ENCODE measurements around the gene ECE1. TPM values are rescaled to one million over a fixed set of nuclear protein-coding genes. Genes with fewer than 3 reads are reported as not detected.

Gene ECE1
- total and polyA plus RNA-seq, 2 of the 13 experiments (the other 11 are each of a cell fraction or from before 2014, with no cell fraction given), result 13.5 to 21.2 TPM

DNA sequence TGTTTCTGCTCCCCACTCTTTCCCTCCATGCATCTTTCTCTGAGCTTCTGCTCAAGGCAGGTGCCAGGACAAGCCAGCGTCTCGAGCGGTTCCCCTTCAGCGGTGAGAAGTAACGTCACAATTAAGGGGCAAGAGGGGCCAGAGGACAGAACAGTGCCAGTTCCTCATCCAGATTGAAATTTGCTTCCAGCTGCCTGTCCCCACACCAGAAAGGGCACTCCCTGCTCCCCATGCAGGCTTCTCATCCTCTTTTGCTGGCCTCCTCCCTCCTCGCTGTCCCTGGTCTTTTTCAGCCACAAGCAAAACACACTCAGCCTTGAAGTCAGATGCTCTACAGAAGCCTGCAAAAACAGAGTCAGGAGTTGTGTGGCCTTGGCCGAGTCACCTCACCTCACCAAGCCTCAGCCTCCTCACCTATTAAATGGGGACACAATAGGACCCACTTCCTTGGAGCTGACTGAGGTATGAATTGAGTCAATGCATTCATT lies 35.0 kb upstream of the ECE1 start (continued):
- TF ChIP-seq CCDC6 (CRISPR knock-in tag; IDR thresholded peaks at IDR 0.05), result no peak
- 0 out of 2 replicates have a peak, but pooled peaks have one; percentile 48 for TF ChIP-seq KDM1A (CRISPR knock-in tag; IDR thresholded peaks at IDR 0.05)
- TF ChIP-seq RCOR2 (CRISPR knock-in tag; IDR thresholded peaks at IDR 0.05), result peak; percentile 47; the same call in 1 of the 2 replicates
- TF ChIP-seq, protein P1, sequence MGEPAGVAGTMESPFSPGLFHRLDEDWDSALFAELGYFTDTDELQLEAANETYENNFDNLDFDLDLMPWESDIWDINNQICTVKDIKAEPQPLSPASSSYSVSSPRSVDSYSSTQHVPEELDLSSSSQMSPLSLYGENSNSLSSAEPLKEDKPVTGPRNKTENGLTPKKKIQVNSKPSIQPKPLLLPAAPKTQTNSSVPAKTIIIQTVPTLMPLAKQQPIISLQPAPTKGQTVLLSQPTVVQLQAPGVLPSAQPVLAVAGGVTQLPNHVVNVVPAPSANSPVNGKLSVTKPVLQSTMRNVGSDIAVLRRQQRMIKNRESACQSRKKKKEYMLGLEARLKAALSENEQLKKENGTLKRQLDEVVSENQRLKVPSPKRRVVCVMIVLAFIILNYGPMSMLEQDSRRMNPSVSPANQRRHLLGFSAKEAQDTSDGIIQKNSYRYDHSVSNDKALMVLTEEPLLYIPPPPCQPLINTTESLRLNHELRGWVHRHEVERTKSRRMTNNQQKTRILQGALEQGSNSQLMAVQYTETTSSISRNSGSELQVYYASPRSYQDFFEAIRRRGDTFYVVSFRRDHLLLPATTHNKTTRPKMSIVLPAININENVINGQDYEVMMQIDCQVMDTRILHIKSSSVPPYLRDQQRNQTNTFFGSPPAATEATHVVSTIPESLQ (CRISPR knock-in tag; conservative IDR thresholded peaks at IDR 0.05), result no peak
- TF ChIP-seq REXO4 (CRISPR knock-in tag; IDR thresholded peaks at IDR 0.05; ENCODE audit: borderline replicate concordance), result no peak
- TF ChIP-seq, protein P2, sequence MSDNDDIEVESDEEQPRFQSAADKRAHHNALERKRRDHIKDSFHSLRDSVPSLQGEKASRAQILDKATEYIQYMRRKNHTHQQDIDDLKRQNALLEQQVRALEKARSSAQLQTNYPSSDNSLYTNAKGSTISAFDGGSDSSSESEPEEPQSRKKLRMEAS (IDR thresholded peaks at IDR 0.05), result no peak
- TF ChIP-seq, protein P3, sequence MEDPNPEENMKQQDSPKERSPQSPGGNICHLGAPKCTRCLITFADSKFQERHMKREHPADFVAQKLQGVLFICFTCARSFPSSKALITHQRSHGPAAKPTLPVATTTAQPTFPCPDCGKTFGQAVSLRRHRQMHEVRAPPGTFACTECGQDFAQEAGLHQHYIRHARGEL (CRISPR knock-in tag; IDR thresholded peaks at IDR 0.05), result 0 out of 2 replicates have a peak, but pooled peaks have one; percentile 25
- no peak for TF ChIP-seq CREM (IDR thresholded peaks at IDR 0.05)
- TF ChIP-seq CREM (CRISPR knock-in tag; IDR thresholded peaks at IDR 0.05), result no peak
- no peak for TF ChIP-seq NCOR1 (IDR thresholded peaks at IDR 0.05; ENCODE audit: borderline replicate concordance, low read length)

Data from HepG2 (cell line).